ENCODE data around the gene FSCN2.
"Not testable (repeated sequence)": the region's sequence is repeated elsewhere in the genome, so short reads cannot be mapped to it uniquely, and the experiment has no call there.

FSCN2 gene

DNA sequence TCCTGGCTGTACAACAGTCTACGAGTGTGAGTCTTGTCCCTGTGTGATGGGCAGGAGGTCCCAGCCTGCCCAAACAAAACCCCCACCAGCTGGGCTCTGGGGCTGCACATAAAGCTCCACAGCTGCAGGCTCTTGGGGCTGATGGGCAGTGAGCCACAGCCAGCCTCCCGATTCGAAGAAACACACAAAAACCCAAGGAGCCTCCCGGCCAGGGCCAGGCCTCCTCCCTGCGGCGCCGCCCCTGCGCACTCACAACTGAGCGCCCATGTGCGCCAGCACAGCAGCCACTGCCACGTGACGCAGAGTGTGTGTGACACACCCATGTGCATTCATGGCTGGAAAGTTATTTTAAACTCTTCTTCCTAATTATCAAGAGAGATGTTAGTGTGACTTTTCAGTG lies 54.6 kb downstream of the FSCN2 start:
- no peak for DNase-seq

DNA sequence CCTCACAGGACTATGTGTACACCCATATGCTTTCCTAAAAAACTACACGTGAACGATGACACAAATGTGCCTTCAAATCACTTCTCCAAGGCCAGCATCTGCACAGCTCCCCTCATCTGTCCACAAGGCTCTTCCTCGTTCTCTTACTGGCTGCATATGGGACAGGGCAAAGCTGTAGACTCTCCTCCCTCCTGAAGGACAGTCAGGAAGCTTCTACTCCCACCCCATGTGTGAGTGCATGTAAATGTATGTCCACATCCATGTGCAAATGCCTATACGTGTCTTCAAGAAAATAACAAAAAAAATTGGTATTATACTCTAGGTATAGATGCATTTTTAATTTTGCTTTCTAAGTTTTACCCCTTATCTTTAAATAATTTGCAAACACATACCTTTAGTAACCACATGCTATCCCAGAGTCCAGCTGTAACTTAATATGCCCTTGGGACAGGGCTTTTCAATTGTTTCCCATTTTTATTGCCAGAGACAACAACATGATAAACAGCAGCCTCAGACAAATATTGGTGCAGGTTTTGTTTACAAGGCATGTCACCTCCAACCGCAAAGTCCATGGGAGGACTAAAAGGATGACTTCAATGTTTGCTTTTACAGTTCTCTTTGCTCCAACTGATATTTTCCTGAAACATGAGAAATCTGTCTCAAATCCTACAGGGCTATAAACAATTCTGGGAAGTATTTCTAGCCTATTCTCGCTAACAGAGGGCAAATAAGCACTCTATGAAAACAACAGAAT lies 55.6 kb downstream of the FSCN2 start:
- no peak for DNase-seq

DNA sequence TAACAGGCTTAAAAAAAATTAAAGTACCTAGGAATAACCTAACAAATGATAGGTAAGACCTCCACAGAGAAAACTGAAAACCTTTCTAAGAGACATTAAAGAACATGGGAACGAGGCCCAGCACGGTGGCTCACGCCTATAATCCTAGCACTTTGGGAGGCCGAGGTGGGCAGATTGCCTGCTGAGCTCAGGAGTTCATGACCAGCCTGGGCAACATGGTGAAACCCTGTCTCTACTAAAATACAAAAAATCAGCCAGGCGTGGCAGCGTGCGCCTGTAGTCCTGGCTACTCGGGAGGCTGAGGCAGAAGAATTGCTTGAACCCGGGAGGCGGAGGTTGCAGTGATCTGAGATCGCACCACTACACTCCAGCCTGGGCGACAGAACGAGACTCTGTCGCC lies 56.6 kb downstream of the FSCN2 start:
- not testable (repeated sequence) for DNase-seq

DNA sequence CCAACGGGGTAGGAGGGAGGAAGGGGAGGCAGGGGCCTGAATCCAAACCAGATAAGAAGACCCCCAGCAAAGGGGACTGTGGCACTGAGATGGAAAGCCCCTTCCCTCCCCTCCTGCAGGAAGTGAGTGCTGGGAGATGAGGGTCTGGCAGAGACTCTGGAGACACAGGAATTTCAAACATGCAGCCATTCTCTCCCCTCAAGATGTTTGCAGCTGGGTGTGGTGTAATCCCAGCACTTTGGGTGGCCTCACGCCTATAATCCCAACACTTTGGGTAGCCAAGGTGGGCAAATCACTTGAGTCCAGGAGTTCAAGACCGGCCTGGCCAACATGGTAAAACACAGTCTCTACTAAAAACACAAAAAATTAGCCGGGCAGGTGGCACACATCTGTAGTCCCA lies 57.9 kb downstream of the FSCN2 start:
- DNase-seq = no peak

All from NCI-H1092 treated with DMSO at 0.1 percent for 48 hours (cell line).